RWPE2 (cell line): ENCODE results near the gene CENPN.
A peak's percentile ranks its signal among the peaks of the same experiment; 100 is the strongest.

Source experiments
- ATAC-seq: fragments of 200-7000 bp; cut with Tn5 transposase; 3 replicates; pipeline ENCODE4 v1.9.1; 2021; ENCODE audit warnings: low read depth
- DNase-seq: peaks from one replicate; pipeline ENCODE4 v3.0.0-alpha.2; 2020; ENCODE audit warnings: low spot score
- H3K27ac ChIP-seq: fragments of 450-650 bp; 2 replicates; pipeline ENCODE4 v1.5.1; 2017; ENCODE audit warnings: mild to moderate bottlenecking; ENCODE audit not compliant: poor library complexity, severe bottlenecking
- H3K27me3 ChIP-seq: fragments of 250-450 bp; sonication (Bioruptor Pico); 2 replicates; pipeline ENCODE4 v1.5.1; 2021; ENCODE audit warnings: mild to moderate bottlenecking, moderate library complexity; ENCODE audit not compliant: insufficient read depth, poor library complexity, severe bottlenecking
- H3K36me3 ChIP-seq: fragments of 250-450 bp; sonication (Bioruptor Pico); 2 replicates; pipeline ENCODE4 v1.5.1; 2020; ENCODE audit warnings: low read depth, mild to moderate bottlenecking, moderate library complexity
- H3K4me1 ChIP-seq: fragments of 250-450 bp; sonication (Bioruptor Pico); 2 replicates; pipeline ENCODE4 v1.5.1; 2021; ENCODE audit warnings: mild to moderate bottlenecking, moderate library complexity; ENCODE audit not compliant: insufficient read depth, poor library complexity, severe bottlenecking
- H3K4me3 ChIP-seq: fragments of 250-450 bp; sonication (Bioruptor Pico); 2 replicates; pipeline ENCODE4 v1.5.1; 2021; ENCODE audit warnings: mild to moderate bottlenecking, moderate library complexity; ENCODE audit not compliant: severe bottlenecking
- H3K9me3 ChIP-seq: fragments of 250-450 bp; sonication (Bioruptor Pico); 2 replicates; pipeline ENCODE4 v1.5.1; 2021; ENCODE audit warnings: mild to moderate bottlenecking, moderate library complexity; ENCODE audit not compliant: severe bottlenecking
- TF ChIP-seq, protein P1 (sequence below): fragments of 450-650 bp; IDR thresholded peaks from one replicate; pipeline ENCODE4 v1.5.1; 2017; ENCODE audit warnings: mild to moderate bottlenecking, moderate library complexity; ENCODE audit not compliant: poor library complexity, severe bottlenecking

Gene CENPN

DNA sequence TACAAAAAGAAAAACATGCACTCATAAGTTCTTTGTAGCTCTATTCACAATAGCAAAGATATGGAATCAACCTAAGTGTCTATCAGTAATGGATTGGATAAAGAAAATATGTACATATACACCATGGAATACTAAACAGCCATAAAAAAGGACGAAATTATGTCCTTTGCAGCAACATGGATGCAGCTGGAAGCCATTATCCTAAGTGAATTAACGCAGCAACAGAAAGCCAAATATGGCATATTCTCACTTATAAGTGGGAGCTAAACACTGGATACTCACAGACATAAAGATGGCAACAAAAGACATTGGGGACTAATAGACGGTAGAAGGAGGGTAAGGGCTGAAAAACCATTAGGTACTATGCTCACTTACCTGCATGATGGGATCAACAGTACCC lies 6.1 kb upstream of the CENPN start:
- no peak overlapping the region for H3K27ac ChIP-seq
- no peak overlapping the region for H3K4me3 ChIP-seq
- peaks cover 16% of the 10 kb centered on the region for H3K36me3 ChIP-seq
- ATAC-seq = no peak
- no peak for DNase-seq
- TF ChIP-seq, protein P1, sequence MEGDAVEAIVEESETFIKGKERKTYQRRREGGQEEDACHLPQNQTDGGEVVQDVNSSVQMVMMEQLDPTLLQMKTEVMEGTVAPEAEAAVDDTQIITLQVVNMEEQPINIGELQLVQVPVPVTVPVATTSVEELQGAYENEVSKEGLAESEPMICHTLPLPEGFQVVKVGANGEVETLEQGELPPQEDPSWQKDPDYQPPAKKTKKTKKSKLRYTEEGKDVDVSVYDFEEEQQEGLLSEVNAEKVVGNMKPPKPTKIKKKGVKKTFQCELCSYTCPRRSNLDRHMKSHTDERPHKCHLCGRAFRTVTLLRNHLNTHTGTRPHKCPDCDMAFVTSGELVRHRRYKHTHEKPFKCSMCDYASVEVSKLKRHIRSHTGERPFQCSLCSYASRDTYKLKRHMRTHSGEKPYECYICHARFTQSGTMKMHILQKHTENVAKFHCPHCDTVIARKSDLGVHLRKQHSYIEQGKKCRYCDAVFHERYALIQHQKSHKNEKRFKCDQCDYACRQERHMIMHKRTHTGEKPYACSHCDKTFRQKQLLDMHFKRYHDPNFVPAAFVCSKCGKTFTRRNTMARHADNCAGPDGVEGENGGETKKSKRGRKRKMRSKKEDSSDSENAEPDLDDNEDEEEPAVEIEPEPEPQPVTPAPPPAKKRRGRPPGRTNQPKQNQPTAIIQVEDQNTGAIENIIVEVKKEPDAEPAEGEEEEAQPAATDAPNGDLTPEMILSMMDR = no peak
- no peaks in the 10 kb centered on the region for H3K27me3 ChIP-seq
- peaks cover 22% of the 10 kb centered on the region for H3K4me1 ChIP-seq
- no peaks in the 10 kb centered on the region for H3K9me3 ChIP-seq

DNA sequence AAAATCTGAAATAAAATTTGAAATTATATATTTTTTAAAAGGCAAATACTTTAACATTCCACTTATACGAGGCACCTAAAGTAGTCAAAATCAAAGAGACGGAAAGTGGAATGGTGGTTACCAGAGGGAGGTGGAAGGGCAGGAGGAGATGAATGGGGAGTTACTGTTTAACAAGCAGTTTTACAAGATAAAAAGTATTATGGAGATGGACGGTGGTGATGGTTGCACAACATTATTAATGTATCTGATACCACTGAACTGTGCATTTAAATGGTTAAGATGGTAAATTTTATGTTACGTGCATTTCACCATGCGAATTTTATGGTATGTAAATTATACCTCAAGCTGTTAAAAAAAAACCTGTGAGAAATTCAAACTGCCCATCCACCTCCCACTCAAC lies 5.7 kb upstream of the CENPN start:
- ATAC-seq (no peak), DNase-seq (no peak)
- peaks cover 13% of the 10 kb centered on the region for H3K36me3 ChIP-seq
- H3K9me3 ChIP-seq = no peaks in the 10 kb centered on the region
- TF ChIP-seq, protein P1 = no peak
- peaks cover 21% of the 10 kb centered on the region for H3K4me1 ChIP-seq
- H3K27me3 ChIP-seq = no peaks in the 10 kb centered on the region
- H3K27ac ChIP-seq = no peak overlapping the region
- no peak overlapping the region for H3K4me3 ChIP-seq

DNA sequence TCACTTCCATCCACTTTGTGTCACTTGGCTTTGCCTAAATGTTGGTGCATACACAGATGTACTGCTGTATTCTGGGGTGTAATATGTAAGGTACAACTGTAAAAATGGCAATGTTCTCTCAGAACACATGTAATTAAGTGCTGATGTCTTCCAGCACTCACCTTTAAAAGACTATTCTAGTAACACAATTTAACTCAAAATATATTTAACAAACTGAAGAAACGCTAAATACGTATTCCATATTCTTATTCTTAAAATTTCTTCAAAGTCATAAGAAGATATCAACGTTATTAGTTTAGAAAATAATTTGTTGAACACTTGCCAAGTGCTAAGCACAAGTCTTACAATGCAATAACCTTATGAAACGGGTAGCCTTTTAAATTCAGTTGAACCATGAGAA lies 4.0 kb upstream of the CENPN start:
- no peaks in the 10 kb centered on the region for H3K27me3 ChIP-seq
- TF ChIP-seq, protein P1 = no peak
- peaks cover 12% of the 10 kb centered on the region for H3K4me1 ChIP-seq
- no peak for DNase-seq
- H3K27ac ChIP-seq = no peak overlapping the region
- H3K9me3 ChIP-seq = no peaks in the 10 kb centered on the region
- no peak overlapping the region for H3K4me3 ChIP-seq
- no peak for ATAC-seq
- H3K36me3 ChIP-seq = peaks cover 7% of the 10 kb centered on the region

DNA sequence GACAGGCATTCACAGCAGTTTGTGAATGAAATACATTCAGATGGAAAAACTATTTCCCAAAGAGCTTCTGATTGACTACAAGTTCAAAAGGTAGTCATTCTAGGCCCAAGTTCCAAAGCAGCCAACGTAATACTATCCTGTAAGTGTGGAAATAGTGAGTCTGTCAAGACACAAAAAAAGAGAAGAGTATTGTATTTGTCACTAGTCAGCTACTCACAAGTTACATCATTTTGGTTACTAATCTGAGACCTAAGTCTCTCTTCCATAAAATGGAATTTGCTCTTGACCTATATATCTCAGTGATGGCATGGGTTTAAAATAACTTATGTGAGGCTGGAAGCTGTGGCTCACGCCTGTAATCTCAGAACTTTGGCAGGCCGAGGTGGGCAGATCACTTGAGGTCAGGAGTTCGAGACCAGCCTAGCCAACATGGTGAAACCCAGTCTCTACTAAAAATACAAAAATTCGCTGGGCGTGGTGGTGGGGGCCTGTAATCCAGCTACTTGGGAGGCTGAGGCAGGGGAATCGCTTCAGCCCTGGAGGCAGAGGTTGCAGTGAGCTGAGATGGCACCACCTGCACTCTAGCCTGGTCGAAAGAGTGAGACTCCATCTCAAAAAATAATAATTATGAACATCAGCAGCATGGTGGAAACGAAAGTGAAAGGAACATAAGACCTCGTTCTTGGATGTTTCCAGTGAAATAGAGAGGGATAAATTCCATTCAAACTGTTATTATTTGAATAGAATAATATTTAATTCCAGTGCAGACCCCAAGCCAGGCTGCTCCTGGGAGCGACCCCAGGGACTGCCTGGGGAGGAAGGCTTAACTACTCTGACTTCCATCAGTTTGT lies 3.2 kb upstream of the CENPN start:
- ATAC-seq = no peak

More for the DNA sequence above, 3.2 kb upstream of the CENPN start:
- Histone ChIP-seq H3K27me3 (no peaks in the 10 kb centered on the region), H3K36me3 (peaks cover 7% of the 10 kb centered on the region), H3K9me3 (no peaks in the 10 kb centered on the region), H3K4me3 (peak overlapping the region; percentile 12), H3K4me1 (peaks cover 15% of the 10 kb centered on the region), H3K27ac (no peak overlapping the region)
- TF ChIP-seq, protein P1 = no peak
- DNase-seq = no peak
